Epithelial cell of proximal tubule (primary cell): ENCODE results near the gene AFAP1L2. TPM values are rescaled to one million over a fixed set of nuclear protein-coding genes. Genes with fewer than 3 reads are reported as not detected.

Experiments used
- DNase-seq: peaks from one replicate; pipeline ENCODE4 v3.0.0-alpha.2; 2011; ENCODE audit warnings: low read depth
- H3K4me3 ChIP-seq: 2 replicates; pipeline ENCODE4 v1.5.1; 2011; ENCODE audit warnings: low read depth, mild to moderate bottlenecking, low read length
- total RNA-seq: library from RNA; depleted of rRNA; stranded (reverse); fragments of >200 nt; gene quantifications from 2 replicates; pipeline ENCODE4 v1.2.3, GENCODE V29; 2015
- TF ChIP-seq, protein P1 (sequence below): conservative IDR thresholded peaks from 2 replicates; pipeline ENCODE4 v1.5.1; 2012; ENCODE audit warnings: low read depth, mild to moderate bottlenecking, low read length

The AFAP1L2 gene
- total RNA-seq, 1 donor from 2014 or later, result 14.2 TPM

DNA sequence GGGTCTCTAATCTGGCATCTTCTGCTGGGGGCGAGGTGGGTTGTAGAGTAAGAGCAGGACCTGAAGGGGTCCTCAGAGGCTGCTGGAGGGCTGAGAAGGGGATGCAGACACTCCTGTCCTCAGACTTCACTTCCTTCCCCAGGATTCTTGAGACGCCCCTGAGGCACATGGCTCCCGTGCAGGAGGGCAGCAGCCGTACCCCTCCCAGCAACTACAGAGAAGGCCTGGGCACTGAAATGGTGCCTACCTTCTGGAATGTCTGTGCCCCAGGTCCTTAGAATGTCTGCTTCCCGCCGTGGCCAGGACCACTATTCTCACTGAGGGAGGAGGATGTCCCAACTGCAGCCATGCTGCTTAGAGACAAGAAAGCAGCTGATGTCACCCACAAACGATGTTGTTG lies 113.2 kb downstream of the AFAP1L2 start:
- TF ChIP-seq, protein P1, sequence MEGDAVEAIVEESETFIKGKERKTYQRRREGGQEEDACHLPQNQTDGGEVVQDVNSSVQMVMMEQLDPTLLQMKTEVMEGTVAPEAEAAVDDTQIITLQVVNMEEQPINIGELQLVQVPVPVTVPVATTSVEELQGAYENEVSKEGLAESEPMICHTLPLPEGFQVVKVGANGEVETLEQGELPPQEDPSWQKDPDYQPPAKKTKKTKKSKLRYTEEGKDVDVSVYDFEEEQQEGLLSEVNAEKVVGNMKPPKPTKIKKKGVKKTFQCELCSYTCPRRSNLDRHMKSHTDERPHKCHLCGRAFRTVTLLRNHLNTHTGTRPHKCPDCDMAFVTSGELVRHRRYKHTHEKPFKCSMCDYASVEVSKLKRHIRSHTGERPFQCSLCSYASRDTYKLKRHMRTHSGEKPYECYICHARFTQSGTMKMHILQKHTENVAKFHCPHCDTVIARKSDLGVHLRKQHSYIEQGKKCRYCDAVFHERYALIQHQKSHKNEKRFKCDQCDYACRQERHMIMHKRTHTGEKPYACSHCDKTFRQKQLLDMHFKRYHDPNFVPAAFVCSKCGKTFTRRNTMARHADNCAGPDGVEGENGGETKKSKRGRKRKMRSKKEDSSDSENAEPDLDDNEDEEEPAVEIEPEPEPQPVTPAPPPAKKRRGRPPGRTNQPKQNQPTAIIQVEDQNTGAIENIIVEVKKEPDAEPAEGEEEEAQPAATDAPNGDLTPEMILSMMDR, result no peak
- DNase-seq, result no peak
- no peak overlapping the region for H3K4me3 ChIP-seq

DNA sequence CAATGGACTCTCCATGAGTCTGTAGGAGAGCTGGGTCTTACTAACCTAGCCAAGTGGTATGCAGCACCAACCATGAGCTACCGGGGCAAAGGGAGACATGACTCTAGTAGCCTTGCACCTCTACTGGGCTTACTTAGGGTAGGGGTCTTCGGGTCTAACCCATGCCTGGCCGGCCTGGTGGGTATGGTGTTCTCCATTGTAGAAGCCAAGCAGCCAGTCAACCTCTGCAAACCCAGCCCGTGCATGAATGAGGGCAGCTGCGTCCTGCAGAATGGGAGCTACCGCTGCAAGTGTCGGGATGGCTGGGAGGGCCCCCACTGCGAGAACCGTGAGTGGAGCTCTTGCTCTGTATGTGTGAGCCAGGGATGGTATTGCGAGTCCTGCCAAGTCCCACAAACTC lies 114.3 kb downstream of the AFAP1L2 start:
- TF ChIP-seq, protein P1, result no peak
- DNase-seq, result no peak
- H3K4me3 ChIP-seq, result no peak overlapping the region

DNA sequence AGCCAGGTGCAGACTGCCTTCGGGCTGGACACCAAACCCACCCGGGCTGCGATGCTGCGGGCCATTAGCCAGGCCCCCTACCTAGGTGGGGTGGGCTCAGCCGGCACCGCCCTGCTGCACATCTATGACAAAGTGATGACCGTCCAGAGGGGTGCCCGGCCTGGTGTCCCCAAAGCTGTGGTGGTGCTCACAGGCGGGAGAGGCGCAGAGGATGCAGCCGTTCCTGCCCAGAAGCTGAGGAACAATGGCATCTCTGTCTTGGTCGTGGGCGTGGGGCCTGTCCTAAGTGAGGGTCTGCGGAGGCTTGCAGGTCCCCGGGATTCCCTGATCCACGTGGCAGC lies 115.2 kb downstream of the AFAP1L2 start:
- H3K4me3 ChIP-seq, result no peak overlapping the region
- TF ChIP-seq, protein P1, result no peak
- DNase-seq, result no peak

DNA sequence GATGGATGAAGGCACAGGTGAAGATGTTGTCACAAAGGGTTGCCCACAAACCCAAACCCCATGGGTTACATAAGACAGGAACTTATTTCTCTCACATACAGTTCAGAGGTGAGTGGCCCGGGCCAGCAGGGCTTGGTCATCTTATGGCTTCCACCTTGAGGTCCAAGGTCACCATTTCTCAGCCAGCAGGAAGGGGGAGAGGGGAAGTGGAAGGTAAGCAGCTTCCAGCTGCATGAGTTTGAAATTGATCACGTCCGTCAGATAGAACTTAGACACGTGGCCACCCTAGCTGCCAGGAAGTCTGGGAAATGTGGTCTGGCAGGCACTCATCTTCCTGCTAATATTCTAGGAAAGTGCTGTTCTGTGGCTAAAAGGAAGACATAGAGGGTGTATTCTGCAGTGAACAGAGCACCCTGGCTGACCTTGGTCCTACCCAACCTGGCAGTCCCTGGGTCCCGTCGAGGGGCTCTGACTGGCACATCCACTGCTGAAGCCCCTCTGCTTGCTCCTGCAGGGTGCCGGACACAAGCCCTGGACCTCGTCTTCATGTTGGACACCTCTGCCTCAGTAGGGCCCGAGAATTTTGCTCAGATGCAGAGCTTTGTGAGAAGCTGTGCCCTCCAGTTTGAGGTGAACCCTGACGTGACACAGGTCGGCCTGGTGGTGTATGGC lies 115.7 kb downstream of the AFAP1L2 start:
- TF ChIP-seq, protein P1, result no peak
- DNase-seq, result no peak
- no peak overlapping the region for H3K4me3 ChIP-seq

DNA sequence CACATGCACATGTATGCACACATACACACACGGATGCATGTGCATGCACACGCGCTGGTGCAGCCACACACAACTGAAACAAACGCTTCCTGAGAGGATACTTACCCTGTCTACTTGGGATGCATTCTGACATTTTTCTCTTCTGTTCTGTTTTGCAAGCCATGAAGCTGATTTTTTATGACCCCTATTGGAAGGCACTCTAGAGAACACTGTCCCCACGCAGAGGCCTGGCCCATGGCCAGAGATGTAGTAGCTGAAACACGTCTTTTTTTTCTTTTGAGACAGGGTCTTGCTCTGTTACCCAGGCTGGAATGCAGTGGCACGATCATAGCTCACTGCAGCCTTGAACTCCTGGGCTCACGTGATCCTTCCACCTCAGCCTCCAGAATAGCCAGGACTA lies 117.4 kb downstream of the AFAP1L2 start:
- TF ChIP-seq, protein P1, result no peak
- H3K4me3 ChIP-seq, result no peak overlapping the region
- DNase-seq, result no peak

DNA sequence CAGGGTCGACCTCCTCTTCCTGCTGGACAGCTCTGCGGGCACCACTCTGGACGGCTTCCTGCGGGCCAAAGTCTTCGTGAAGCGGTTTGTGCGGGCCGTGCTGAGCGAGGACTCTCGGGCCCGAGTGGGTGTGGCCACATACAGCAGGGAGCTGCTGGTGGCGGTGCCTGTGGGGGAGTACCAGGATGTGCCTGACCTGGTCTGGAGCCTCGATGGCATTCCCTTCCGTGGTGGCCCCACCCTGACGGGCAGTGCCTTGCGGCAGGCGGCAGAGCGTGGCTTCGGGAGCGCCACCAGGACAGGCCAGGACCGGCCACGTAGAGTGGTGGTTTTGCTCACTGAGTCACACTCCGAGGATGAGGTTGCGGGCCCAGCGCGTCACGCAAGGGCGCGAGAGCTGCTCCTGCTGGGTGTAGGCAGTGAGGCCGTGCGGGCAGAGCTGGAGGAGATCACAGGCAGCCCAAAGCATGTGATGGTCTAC lies 118.3 kb downstream of the AFAP1L2 start:
- TF ChIP-seq, protein P1, result no peak
- H3K4me3 ChIP-seq, result no peak overlapping the region

DNA sequence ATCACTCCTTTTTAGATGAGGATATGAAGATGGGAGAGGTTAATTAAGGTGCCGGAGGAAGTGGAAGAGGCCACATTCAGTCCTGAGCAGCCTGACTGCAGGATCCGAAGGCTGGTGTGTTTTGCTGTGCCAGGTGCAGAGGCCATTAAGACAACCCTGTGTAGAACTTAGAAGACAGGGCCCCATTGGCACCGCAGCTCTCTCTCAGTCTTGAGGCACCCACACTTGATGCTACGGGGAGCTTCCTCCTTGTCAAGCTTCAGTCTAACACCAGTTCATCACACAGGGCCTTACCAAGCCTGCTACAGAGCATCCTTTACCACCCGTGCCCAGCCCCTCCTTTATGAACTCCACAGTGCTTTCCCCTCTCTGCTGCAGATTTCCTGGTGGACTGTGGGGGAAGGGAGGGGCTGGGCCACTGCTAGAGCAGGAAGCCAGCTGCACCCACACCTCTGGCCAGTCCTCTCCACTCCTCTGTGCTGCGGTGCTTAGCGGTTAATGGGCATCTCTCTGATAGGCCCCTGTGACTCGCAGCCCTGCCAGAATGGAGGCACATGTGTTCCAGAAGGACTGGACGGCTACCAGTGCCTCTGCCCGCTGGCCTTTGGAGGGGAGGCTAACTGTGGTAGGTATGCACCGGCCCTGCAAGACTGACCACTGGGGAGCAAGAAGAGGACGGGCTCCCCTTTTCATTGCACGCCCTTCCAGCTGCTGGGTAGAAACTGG lies 119.8 kb downstream of the AFAP1L2 start:
- no peak for DNase-seq
- no peak overlapping the region for H3K4me3 ChIP-seq
- TF ChIP-seq, protein P1, result no peak

More for the DNA sequence above, 118.3 kb downstream of the AFAP1L2 start:
- no peak for DNase-seq
